ENCODE results near the gene LSP1. TPM values are rescaled to one million over a fixed set of nuclear protein-coding genes. Genes with fewer than 3 reads are reported as not detected.
A peak's percentile ranks its signal among the peaks of the same experiment; 100 is the strongest.
"Not testable (repeated sequence)": the region's sequence is repeated elsewhere in the genome, so short reads cannot be mapped to it uniquely, and the experiment has no call there.

The LSP1 gene
- total RNA-seq, 1 experiment from 2014 or later = not detected

DNA sequence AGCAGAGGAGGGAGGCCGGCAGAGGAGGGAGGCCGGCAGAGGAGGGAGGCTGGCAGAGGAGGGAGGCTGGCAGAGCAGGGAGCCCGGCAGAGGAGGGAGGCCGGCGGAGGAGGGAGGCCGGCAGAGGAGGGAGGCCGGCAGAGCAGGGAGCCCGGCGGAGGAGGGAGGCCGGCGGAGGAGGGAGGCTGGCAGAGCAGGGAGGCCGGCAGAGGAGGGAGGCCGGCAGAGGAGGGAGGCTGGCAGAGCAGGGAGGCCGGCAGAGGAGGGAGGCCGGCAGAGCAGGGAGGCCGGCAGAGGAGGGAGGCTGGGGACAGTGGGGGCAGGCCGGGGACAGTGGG is 20.9 kb downstream of the LSP1 start:
- TF ChIP-seq EZH2 (IDR thresholded peaks at IDR 0.05; ENCODE audit: borderline replicate concordance, low read depth, low read length, poor library complexity, severe bottlenecking) = peak; percentile 12
- H3K36me3 ChIP-seq (ENCODE audit: insufficient read depth, low read length, poor library complexity, severe bottlenecking); H3K4me1 ChIP-seq (ENCODE audit: insufficient read depth, low read length, poor library complexity, severe bottlenecking); CTCF ChIA-PET; intact Hi-C loops (cut with micrococcal nuclease; ENCODE audit: unreplicated experiment); H3K4me3 ChIP-seq (ENCODE audit: low read depth, low read length, poor library complexity, severe bottlenecking); DNase-seq (ENCODE audit: low spot score); H3K27ac ChIP-seq (ENCODE audit: low read depth, low read length, poor library complexity, severe bottlenecking); BruUV-seq (replicated peaks); H3K9me3 ChIP-seq (ENCODE audit: low read depth, low read length, poor library complexity, severe bottlenecking); POLR2A ChIA-PET (ENCODE audit: low non-redundant PET): not testable (repeated sequence)
- peaks cover 60% of the 10 kb centered on the region for H3K27me3 ChIP-seq (replicated peaks; ENCODE audit: insufficient read depth, low read depth, low read length, poor library complexity)

DNA sequence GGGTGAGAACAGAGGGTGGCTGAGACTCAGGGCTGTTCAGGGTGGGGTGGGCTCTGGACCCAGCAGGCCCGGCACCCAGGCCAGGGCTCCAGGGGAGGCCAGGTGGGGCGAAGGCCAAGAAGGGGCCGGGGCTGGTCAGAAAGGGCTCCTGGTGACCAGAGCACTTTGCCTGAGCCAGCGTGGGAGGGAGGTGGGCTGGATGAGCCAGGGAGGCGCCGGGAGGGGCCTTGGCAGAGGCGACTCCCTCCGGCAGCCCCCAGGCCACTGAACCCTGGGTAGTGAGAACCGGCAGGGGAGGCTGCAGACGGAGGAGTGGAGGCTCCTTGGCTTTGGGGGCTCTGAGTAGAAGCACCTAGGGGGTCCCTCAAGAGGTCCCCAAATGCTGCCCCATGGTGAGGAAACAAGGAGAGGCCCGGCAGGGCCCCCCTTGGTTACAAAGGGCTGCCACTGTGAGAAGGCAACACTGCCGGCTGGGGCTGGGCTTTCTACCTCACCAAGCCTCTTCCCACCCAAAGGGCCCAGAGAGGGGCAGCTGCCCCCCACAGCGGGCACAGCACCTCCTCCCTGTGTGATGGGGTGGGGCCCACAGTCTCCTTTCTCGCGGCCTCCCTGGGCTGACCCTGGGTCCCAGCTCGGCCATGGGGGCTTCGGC is 21.7 kb downstream of the LSP1 start:
- TF ChIP-seq EZH2 (IDR thresholded peaks at IDR 0.05; ENCODE audit: borderline replicate concordance, low read depth, low read length, poor library complexity, severe bottlenecking) = peak; percentile 27
- H3K9me3 ChIP-seq (ENCODE audit: low read depth, low read length, poor library complexity, severe bottlenecking); H3K4me1 ChIP-seq (ENCODE audit: insufficient read depth, low read length, poor library complexity, severe bottlenecking); POLR2A ChIA-PET (ENCODE audit: low non-redundant PET); H3K4me3 ChIP-seq (ENCODE audit: low read depth, low read length, poor library complexity, severe bottlenecking); H3K27ac ChIP-seq (ENCODE audit: low read depth, low read length, poor library complexity, severe bottlenecking); CTCF ChIA-PET; DNase-seq (ENCODE audit: low spot score); intact Hi-C loops (cut with micrococcal nuclease; ENCODE audit: unreplicated experiment); BruUV-seq (replicated peaks); H3K36me3 ChIP-seq (ENCODE audit: insufficient read depth, low read length, poor library complexity, severe bottlenecking): not testable (repeated sequence)
- H3K27me3 ChIP-seq (replicated peaks; ENCODE audit: insufficient read depth, low read depth, low read length, poor library complexity) = peaks cover 52% of the 10 kb centered on the region

GRCh38 chr11:1875093-1875850 is 22.4 kb downstream of the LSP1 start:
- POLR2A ChIA-PET (ENCODE audit: low non-redundant PET) = no interaction called here
- no peaks in the 10 kb centered on the region for H3K36me3 ChIP-seq (ENCODE audit: insufficient read depth, low read length, poor library complexity, severe bottlenecking)
- CTCF ChIA-PET = no interaction called here
- no peaks in the 10 kb centered on the region for H3K9me3 ChIP-seq (ENCODE audit: low read depth, low read length, poor library complexity, severe bottlenecking)
- no peak overlapping the region for H3K27ac ChIP-seq (ENCODE audit: low read depth, low read length, poor library complexity, severe bottlenecking)
- peaks cover 45% of the 10 kb centered on the region for H3K27me3 ChIP-seq (replicated peaks; ENCODE audit: insufficient read depth, low read depth, low read length, poor library complexity)
- no peak for DNase-seq (ENCODE audit: low spot score)
- H3K4me3 ChIP-seq (ENCODE audit: low read depth, low read length, poor library complexity, severe bottlenecking) = no peak overlapping the region
- no TSS peak for BruUV-seq (replicated peaks)
- H3K4me1 ChIP-seq (ENCODE audit: insufficient read depth, low read length, poor library complexity, severe bottlenecking) = no peaks in the 10 kb centered on the region
- TF ChIP-seq CTCF (conservative IDR thresholded peaks at IDR 0.05; ENCODE audit: low read depth, low read length) = no peak
- TF ChIP-seq EZH2 (IDR thresholded peaks at IDR 0.05; ENCODE audit: borderline replicate concordance, low read depth, low read length, poor library complexity, severe bottlenecking) = no peak
- intact Hi-C loops (cut with micrococcal nuclease; ENCODE audit: unreplicated experiment) = no loop called here

DNA sequence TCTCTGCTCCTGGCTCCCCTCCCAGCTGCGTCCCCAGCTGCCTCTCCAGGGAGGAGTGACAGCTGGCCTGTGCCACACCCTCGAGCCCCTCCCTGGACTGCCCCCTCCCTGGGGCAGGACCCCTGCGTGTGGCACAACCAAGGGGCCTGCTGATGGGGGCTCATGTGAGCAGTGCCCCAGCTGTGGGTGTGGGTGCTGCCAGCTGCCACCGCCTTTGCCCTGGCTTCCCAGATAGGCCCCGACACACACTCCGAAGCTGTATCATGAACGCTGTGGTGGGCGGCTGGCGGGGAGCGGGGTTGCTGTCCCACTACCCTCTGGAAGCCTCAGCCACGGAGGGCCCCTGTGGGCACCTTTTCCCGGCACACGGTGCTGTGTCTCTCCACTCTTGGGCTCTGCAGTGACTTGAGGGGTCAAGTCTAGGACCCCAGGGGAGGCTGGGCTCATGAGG is 23.0 kb downstream of the LSP1 start:
- H3K36me3 ChIP-seq (ENCODE audit: insufficient read depth, low read length, poor library complexity, severe bottlenecking); BruUV-seq (replicated peaks); H3K4me1 ChIP-seq (ENCODE audit: insufficient read depth, low read length, poor library complexity, severe bottlenecking); H3K9me3 ChIP-seq (ENCODE audit: low read depth, low read length, poor library complexity, severe bottlenecking); DNase-seq (ENCODE audit: low spot score); H3K27ac ChIP-seq (ENCODE audit: low read depth, low read length, poor library complexity, severe bottlenecking); intact Hi-C loops (cut with micrococcal nuclease; ENCODE audit: unreplicated experiment); H3K4me3 ChIP-seq (ENCODE audit: low read depth, low read length, poor library complexity, severe bottlenecking); POLR2A ChIA-PET (ENCODE audit: low non-redundant PET): not testable (repeated sequence)
- CTCF ChIA-PET = interaction anchor here (0.9 kb wide), 1 partner anchor 274 kb away, joined by 4 read pairs; no protein-coding TSS in a partner anchor
- peaks cover 39% of the 10 kb centered on the region for H3K27me3 ChIP-seq (replicated peaks; ENCODE audit: insufficient read depth, low read depth, low read length, poor library complexity)

Measured in A673 (cell line).